ENCODE measurements around the gene SPTB. TPM values are rescaled to one million over a fixed set of nuclear protein-coding genes. Genes with fewer than 3 reads are reported as not detected.

SPTB gene
- polyA plus RNA-seq, 1 donor from 2014 or later = 0.06 TPM

- Mint-ChIP-seq H3K27me3 (no peaks in the 10 kb centered on the region), H3K4me3 (peak overlapping the region in 1 of 4 donors; percentile 87), H3K36me3 (no peaks in the 10 kb centered on the region), H3K27ac (peak overlapping the region in 1 of 3 donors; percentile 59), H3K9me3 (no peaks in the 10 kb centered on the region), H3K4me1 (peaks cover 18 to 20% (median 20%) of the 10 kb centered on the region in 3 donors)
These were observed 32.6 kb upstream of the SPTB start for GRCh38 chr14:64912261-64912660.

GRCh38 chr14:64910847-64911495 lies 31.3 kb upstream of the SPTB start:
- Mint-ChIP-seq H3K9me3 (no peaks in the 10 kb centered on the region), H3K36me3 (no peaks in the 10 kb centered on the region), H3K4me1 (peaks cover 11 to 18% (median 14%) of the 10 kb centered on the region in 3 donors), H3K27ac (peak overlapping the region in 1 of 3 donors; percentile 79), H3K4me3 (no peak overlapping the region), H3K27me3 (peaks cover 5% of the 10 kb centered on the region)

GRCh38 chr14:64906022-64906421 lies 26.3 kb upstream of the SPTB start:
- H3K27me3 Mint-ChIP-seq = peaks cover 22% of the 10 kb centered on the region
- H3K9me3 Mint-ChIP-seq = no peaks in the 10 kb centered on the region
- no peak overlapping the region for H3K4me3 Mint-ChIP-seq
- H3K36me3 Mint-ChIP-seq = no peaks in the 10 kb centered on the region
- no peak overlapping the region for H3K27ac Mint-ChIP-seq
- no peaks in the 10 kb centered on the region for H3K4me1 Mint-ChIP-seq

GRCh38 chr14:64899958-64900357 lies 20.3 kb upstream of the SPTB start:
- H3K27ac Mint-ChIP-seq = no peak overlapping the region
- H3K4me1 Mint-ChIP-seq = no peaks in the 10 kb centered on the region
- H3K36me3 Mint-ChIP-seq = peaks cover 5% of the 10 kb centered on the region
- no peaks in the 10 kb centered on the region for H3K9me3 Mint-ChIP-seq
- peaks cover 15% of the 10 kb centered on the region for H3K27me3 Mint-ChIP-seq
- H3K4me3 Mint-ChIP-seq = no peak overlapping the region

- Mint-ChIP-seq H3K27ac (no peak overlapping the region), H3K4me1 (no peaks in the 10 kb centered on the region), H3K27me3 (peaks cover 9% of the 10 kb centered on the region), H3K9me3 (no peaks in the 10 kb centered on the region), H3K4me3 (no peak overlapping the region), H3K36me3 (no peaks in the 10 kb centered on the region)
These were observed 12.2 kb upstream of the SPTB start for GRCh38 chr14:64891839-64892375.

GRCh38 chr14:64891173-64891838 lies 11.6 kb upstream of the SPTB start:
- Mint-ChIP-seq H3K27ac (no peak overlapping the region), H3K27me3 (peaks cover 12% of the 10 kb centered on the region), H3K36me3 (no peaks in the 10 kb centered on the region), H3K9me3 (no peaks in the 10 kb centered on the region), H3K4me1 (no peaks in the 10 kb centered on the region), H3K4me3 (no peak overlapping the region)

- Mint-ChIP-seq H3K36me3 (no peaks in the 10 kb centered on the region), H3K9me3 (no peaks in the 10 kb centered on the region), H3K4me3 (no peak overlapping the region), H3K27me3 (peaks cover 14% of the 10 kb centered on the region), H3K4me1 (no peaks in the 10 kb centered on the region), H3K27ac (no peak overlapping the region)
These were observed 9.6 kb upstream of the SPTB start for GRCh38 chr14:64889352-64889751.

- no peak overlapping the region for H3K27ac Mint-ChIP-seq
- H3K9me3 Mint-ChIP-seq = no peaks in the 10 kb centered on the region
- H3K36me3 Mint-ChIP-seq = peaks cover 3% of the 10 kb centered on the region
- peaks cover 31% of the 10 kb centered on the region for H3K27me3 Mint-ChIP-seq
- H3K4me3 Mint-ChIP-seq = no peak overlapping the region
- H3K4me1 Mint-ChIP-seq = peaks cover 0 to 6% (median 2%) of the 10 kb centered on the region in 3 donors
These were observed 5.9 kb upstream of the SPTB start for GRCh38 chr14:64885559-64885958.

- peaks cover 0 to 7% (median 2%) of the 10 kb centered on the region in 3 donors for H3K4me1 Mint-ChIP-seq
- H3K9me3 Mint-ChIP-seq = no peaks in the 10 kb centered on the region
- peaks cover 3% of the 10 kb centered on the region for H3K36me3 Mint-ChIP-seq
- H3K27ac Mint-ChIP-seq = no peak overlapping the region
- H3K4me3 Mint-ChIP-seq = peak overlapping the region; percentile 28 to 92 (median 86)
- H3K27me3 Mint-ChIP-seq = peaks cover 33% of the 10 kb centered on the region
These were observed 764 bp upstream of the SPTB start for GRCh38 chr14:64880221-64881121.

GRCh38 chr14:64878837-64879634 lies 671 bp downstream of the SPTB start:
- H3K36me3 Mint-ChIP-seq = peaks cover 3% of the 10 kb centered on the region
- H3K9me3 Mint-ChIP-seq = no peaks in the 10 kb centered on the region
- no peak overlapping the region for H3K27ac Mint-ChIP-seq
- peaks cover 0 to 7% (median 2%) of the 10 kb centered on the region in 3 donors for H3K4me1 Mint-ChIP-seq
- peak overlapping the region; percentile 66 to 91 (median 78) for H3K4me3 Mint-ChIP-seq
- H3K27me3 Mint-ChIP-seq = peaks cover 28% of the 10 kb centered on the region

GRCh38 chr14:64877846-64878245 lies 1.9 kb downstream of the SPTB start:
- no peak overlapping the region for H3K27ac Mint-ChIP-seq
- H3K27me3 Mint-ChIP-seq = peaks cover 24% of the 10 kb centered on the region
- H3K4me1 Mint-ChIP-seq = peaks cover 0 to 7% (median 2%) of the 10 kb centered on the region in 3 donors
- peaks cover 3% of the 10 kb centered on the region for H3K36me3 Mint-ChIP-seq
- H3K4me3 Mint-ChIP-seq = peak overlapping the region in 2 of 4 donors; percentile 0 to 68
- no peaks in the 10 kb centered on the region for H3K9me3 Mint-ChIP-seq

GRCh38 chr14:64875350-64875749 lies 4.4 kb downstream of the SPTB start:
- peaks cover 13% of the 10 kb centered on the region for H3K27me3 Mint-ChIP-seq
- no peaks in the 10 kb centered on the region for H3K9me3 Mint-ChIP-seq
- peaks cover 0 to 3% (median 1%) of the 10 kb centered on the region in 3 donors for H3K4me1 Mint-ChIP-seq
- peaks cover 4% of the 10 kb centered on the region for H3K36me3 Mint-ChIP-seq
- H3K27ac Mint-ChIP-seq = no peak overlapping the region
- no peak overlapping the region for H3K4me3 Mint-ChIP-seq

GRCh38 chr14:64873506-64874219 lies 6.0 kb downstream of the SPTB start:
- Mint-ChIP-seq H3K4me3 (no peak overlapping the region), H3K36me3 (peaks cover 4% of the 10 kb centered on the region), H3K27me3 (peaks cover 13% of the 10 kb centered on the region), H3K9me3 (no peaks in the 10 kb centered on the region), H3K4me1 (peaks cover 5 to 9% (median 6%) of the 10 kb centered on the region in 3 donors), H3K27ac (peak overlapping the region in 1 of 3 donors; percentile 39)

- no peaks in the 10 kb centered on the region for H3K9me3 Mint-ChIP-seq
- no peak overlapping the region for H3K27ac Mint-ChIP-seq
- H3K27me3 Mint-ChIP-seq = peaks cover 14% of the 10 kb centered on the region
- no peak overlapping the region for H3K4me3 Mint-ChIP-seq
- H3K4me1 Mint-ChIP-seq = peaks cover 5 to 9% (median 6%) of the 10 kb centered on the region in 3 donors
- peaks cover 4% of the 10 kb centered on the region for H3K36me3 Mint-ChIP-seq
These were observed 8.4 kb downstream of the SPTB start for GRCh38 chr14:64871344-64871743.
